HepG2 (cell line): ENCODE data around the gene TTC9. TPM values are rescaled to one million over a fixed set of nuclear protein-coding genes. Genes with fewer than 3 reads are reported as not detected.
A peak's percentile ranks its signal among the peaks of the same experiment; 100 is the strongest.

Experiments used
- ASH2L ChIP-seq: fragments of 300-600, 200-600 bp; sonication (generic); IDR thresholded peaks from 2 replicates; pipeline ENCODE4 v1.7.0; 2017; ENCODE audit warnings: low read depth, mild to moderate bottlenecking, moderate library complexity, mixed read lengths, low read length; ENCODE audit not compliant: insufficient read length
- FOXJ3 ChIP-seq: sonication (generic); formaldehyde crosslinking; IDR thresholded peaks from 2 replicates; pipeline ENCODE4 v1.4.0; 2020; ENCODE audit warnings: missing genetic modification reagents, mild to moderate bottlenecking, borderline replicate concordance
- GABPB1 ChIP-seq: IDR thresholded peaks from 2 replicates; pipeline ENCODE4 v1.6.1; 2016; ENCODE audit warnings: mild to moderate bottlenecking, missing genetic modification reagents, moderate library complexity, missing compliant biosample characterization
- HNF4G ChIP-seq, 2 experiments: sonication (generic) in 1 of 2; formaldehyde crosslinking in 1 of 2; IDR thresholded peaks; 2 replicates each; pipeline versions ENCODE4 v1.4.0 to v1.6.1; 2011 to 2020; ENCODE audit warnings: borderline replicate concordance in 2 of 2, low read depth in 2 of 2, mild to moderate bottlenecking in 2 of 2, low read length in 1 of 2, missing genetic modification reagents in 1 of 2, moderate library complexity in 1 of 2
- KAT8 ChIP-seq: IDR thresholded peaks from 2 replicates; pipeline ENCODE4 v1.6.1; 2016; ENCODE audit warnings: missing genetic modification reagents, missing compliant biosample characterization
- PAXIP1 ChIP-seq: sonication (generic); formaldehyde crosslinking; conservative IDR thresholded peaks from 2 replicates; pipeline ENCODE4 v1.4.0; 2020; ENCODE audit warnings: mild to moderate bottlenecking, missing genetic modification reagents, moderate library complexity
- POGZ ChIP-seq: sonication (generic); formaldehyde crosslinking; IDR thresholded peaks from 2 replicates; pipeline ENCODE4 v1.4.0; 2020; ENCODE audit warnings: mild to moderate bottlenecking, missing genetic modification reagents
- SIN3B ChIP-seq: fragments of 150-350 bp; IDR thresholded peaks from 2 replicates; pipeline ENCODE4 v1.6.1; 2014; ENCODE audit warnings: low read length
- SIX1 ChIP-seq: sonication (generic); formaldehyde crosslinking; IDR thresholded peaks from 2 replicates; pipeline ENCODE4 v1.4.0; 2020; ENCODE audit warnings: missing genetic modification reagents, borderline replicate concordance
- TERF1 ChIP-seq: sonication (generic); formaldehyde crosslinking; IDR thresholded peaks from 2 replicates; pipeline ENCODE4 v1.8.0; 2022; ENCODE audit warnings: mild to moderate bottlenecking, missing genetic modification reagents, moderate library complexity
- THAP9 ChIP-seq: sonication (generic); formaldehyde crosslinking; IDR thresholded peaks from 2 replicates; pipeline ENCODE4; 2020; ENCODE audit warnings: missing genetic modification reagents, mild to moderate bottlenecking, borderline replicate concordance
- ZBTB44 ChIP-seq: sonication (generic); formaldehyde crosslinking; IDR thresholded peaks from 2 replicates; pipeline ENCODE4 v1.4.0; 2020; ENCODE audit warnings: missing genetic modification reagents
- ZBTB46 ChIP-seq: sonication (generic); formaldehyde crosslinking; IDR thresholded peaks from 2 replicates; pipeline ENCODE4 v1.4.0; 2020; ENCODE audit warnings: mild to moderate bottlenecking, missing genetic modification reagents, borderline replicate concordance
- ZNF362 ChIP-seq: sonication (generic); formaldehyde crosslinking; IDR thresholded peaks from 2 replicates; pipeline ENCODE4 v1.4.0; 2020; ENCODE audit warnings: missing genetic modification reagents, mild to moderate bottlenecking, borderline replicate concordance
- polyA plus RNA-seq, 8 experiments: library from polyadenylated mRNA; depleted of rRNA in 3 of 8; stranded (reverse) in 7 of 8; unstranded in 1 of 8; fragments of >200 nt; fragmentation: Illumina TruSeq in 4 of 8; extraction: Trizol in 4 of 8; gene quantifications; 2 replicates each; pipeline versions ENCODE4 v1.2.1 to v1.2.3, GENCODE V29; 2011 to 2016; ENCODE audit warnings: low read depth in 4 of 8, missing spikeins in 1 of 8, mixed read lengths in 1 of 8; ENCODE audit not compliant: insufficient read depth in 1 of 8
- total RNA-seq, 5 experiments: library from RNA; depleted of rRNA; stranded (reverse); fragments of >200 nt; fragmentation: Illumina TruSeq; extraction: Trizol; gene quantifications; 2 replicates each; pipeline ENCODE4 v1.2.3, GENCODE V29; 2016; ENCODE audit warnings: low read depth in 1 of 5

The TTC9 gene
- total and polyA plus RNA-seq, 2 of the 13 experiments (the other 11 are each of a cell fraction or from before 2014, with no cell fraction given): 0.13 to 0.30 TPM

GRCh38 chr14:70600382-70601157 lies 41.1 kb upstream of the TTC9 start, which contains the start of gene MED6 (continued):
- TF ChIP-seq ZNF362 (CRISPR knock-in tag) (peak; percentile 91), ZBTB44 (CRISPR knock-in tag) (no peak), SIN3B (peak; percentile 99), POGZ (CRISPR knock-in tag) (peak; percentile 82; the same call in 1 of the 2 replicates), TERF1 (CRISPR knock-in tag) (no peak), GABPB1 (peak; percentile 93), THAP9 (CRISPR knock-in tag) (peak; percentile 55; the same call in 1 of the 2 replicates), ASH2L (peak; percentile 90), HNF4G (IDR thresholded peaks at IDR 0.05; ENCODE audit: borderline replicate concordance, low read depth, low read length) (peak; percentile 3; the same call in 1 of the 2 replicates), HNF4G (CRISPR knock-in tag; IDR thresholded peaks at IDR 0.05; ENCODE audit: borderline replicate concordance, low read depth) (no peak), ZBTB46 (CRISPR knock-in tag) (no peak), FOXJ3 (CRISPR knock-in tag) (no peak), KAT8 (CRISPR knock-in tag) (peak; percentile 98), PAXIP1 (CRISPR knock-in tag) (no peak), SIX1 (CRISPR knock-in tag) (0 out of 2 replicates have a peak, but pooled peaks have one; percentile 26)
